Kidney (tissue), 14 donors: ENCODE measurements around the gene TGFBR3. TPM values are rescaled to one million over a fixed set of nuclear protein-coding genes. Genes with fewer than 3 reads are reported as not detected.

Source experiments
- DNase-seq, 5 donors: peaks; one replicate each; pipeline ENCODE4 v3.0.0-alpha.2; 2013 to 2020
- FAIRE-seq: peaks from 2 replicates; lab custom pipeline; 2012; peaks lifted over from hg19 to GRCh38; lab: Jason Lieb, UNC
- H3K27ac ChIP-seq, 2 donors: one replicate each; pipeline ENCODE4 v1.7.0; 2013; ENCODE audit warnings: low read depth in 2 of 2, low read length in 2 of 2, inconsistent platforms in 1 of 2
- H3K27me3 ChIP-seq: one replicate; pipeline ENCODE4 v1.7.1; 2013; ENCODE audit warnings: low read length, inconsistent platforms; ENCODE audit not compliant: control insufficient read depth, insufficient read depth
- H3K36me3 ChIP-seq, 3 donors: one replicate each; pipeline versions ENCODE4 v1.7.0 to v1.7.1; 2013; ENCODE audit warnings: low read length in 3 of 3, control low read depth in 1 of 3, inconsistent platforms in 1 of 3; ENCODE audit not compliant: insufficient read depth in 3 of 3, control insufficient read depth in 2 of 3
- H3K4me1 ChIP-seq, 3 donors: one replicate each; pipeline versions ENCODE4 v1.7.0 to v1.7.1; 2013; ENCODE audit warnings: low read length in 3 of 3, inconsistent platforms in 1 of 3, low read depth in 1 of 3; ENCODE audit not compliant: control insufficient read depth in 2 of 3, insufficient read depth in 2 of 3
- H3K4me3 ChIP-seq, 3 donors: one replicate each; pipeline versions ENCODE4 v1.7.0 to v1.8.1; 2013; ENCODE audit warnings: low read length in 3 of 3, control low read depth in 1 of 3, inconsistent platforms in 1 of 3
- H3K9ac ChIP-seq, 3 donors: one replicate each; pipeline versions ENCODE4 v1.7.0 to v1.7.1; 2013; ENCODE audit warnings: low read length in 3 of 3, control low read depth in 1 of 3, inconsistent platforms in 1 of 3
- H3K9me3 ChIP-seq, 3 donors: one replicate each; pipeline versions ENCODE4 v1.7.0 to v1.7.1; 2013; ENCODE audit warnings: low read length in 3 of 3, control low read depth in 1 of 3, inconsistent platforms in 1 of 3; ENCODE audit not compliant: control insufficient read depth in 2 of 3, insufficient read depth in 1 of 3
- intact Hi-C: fragments of 100-400 bp; cut with DNase I; formaldehyde crosslinking; loops from one replicate; pipeline ENCODE4 v1.11.1; 2022
- polyA plus RNA-seq: library from polyadenylated mRNA; stranded (reverse); fragments of 350-450 nt; fragmentation: Illumina TruSeq; extraction: RNeasy Lipid Tissue Mini Kit (QIAGEN cat#74804); gene quantifications from one replicate; pipeline ENCODE4 v1.2.3, GENCODE V29; 2014; ENCODE audit warnings: low read depth, low replicate concordance; ENCODE audit not compliant: insufficient read depth
- total RNA-seq: library from RNA; stranded (reverse); fragmentation: NEBNext Ultra II Directional; extraction: Animal tissue kit (Norgen Biotek cat#: 25700); gene quantifications from one replicate; pipeline ENCODE4 v1.2.1, GENCODE V29; 2021
- TF ChIP-seq, protein P1 (sequence below): IDR thresholded peaks from 3 replicates; pipeline ENCODE4 v1.5.1; 2012; ENCODE audit warnings: mild to moderate bottlenecking, moderate library complexity, borderline replicate concordance; ENCODE audit not compliant: insufficient read depth; ENCODE audit errors: extremely low read depth
- donor health status: control.
- donor health status: control.
- donor health status: control.
- donor health status: control.
- donor health status: control.
- donor health status: DM: yes; HTN: yes; CAD: no.
- donor health status: Normal renal cell carcinoma (clear cell type).

TGFBR3 gene
- total and polyA plus RNA-seq, 2 donors from 2014 or later: 15.8 to 57.9 TPM

DNA sequence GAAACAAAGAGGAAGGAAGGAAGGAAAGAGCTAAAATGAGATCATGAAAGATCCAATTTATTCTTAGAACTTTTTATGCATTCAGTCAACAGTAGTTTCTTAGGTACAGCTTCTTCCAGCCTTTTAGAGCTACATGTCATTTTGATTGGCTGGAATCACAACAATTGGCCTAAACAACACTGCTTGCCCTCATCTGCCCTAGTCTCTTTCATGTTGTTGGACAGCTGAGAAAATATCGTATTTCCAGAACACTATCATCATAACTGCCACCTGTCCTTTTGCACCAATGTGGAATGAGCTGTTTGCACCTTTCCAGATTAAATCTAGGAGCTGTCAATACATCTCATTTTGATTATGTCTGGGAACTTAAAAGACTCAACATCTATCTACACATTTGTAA, 161.7 kb downstream of the TGFBR3 start:
- Histone ChIP-seq H3K27me3 (no peaks in the 10 kb centered on the region), H3K4me3 (no peak overlapping the region), H3K36me3 (peaks cover 0 to 21% (median 9%) of the 10 kb centered on the region in 3 donors), H3K9ac (no peak overlapping the region), H3K4me1 (peaks cover 0 to 15% (median 3%) of the 10 kb centered on the region in 3 donors), H3K9me3 (no peaks in the 10 kb centered on the region), H3K27ac (no peak overlapping the region)
- intact Hi-C loops: no loop called here
- TF ChIP-seq, protein P1, sequence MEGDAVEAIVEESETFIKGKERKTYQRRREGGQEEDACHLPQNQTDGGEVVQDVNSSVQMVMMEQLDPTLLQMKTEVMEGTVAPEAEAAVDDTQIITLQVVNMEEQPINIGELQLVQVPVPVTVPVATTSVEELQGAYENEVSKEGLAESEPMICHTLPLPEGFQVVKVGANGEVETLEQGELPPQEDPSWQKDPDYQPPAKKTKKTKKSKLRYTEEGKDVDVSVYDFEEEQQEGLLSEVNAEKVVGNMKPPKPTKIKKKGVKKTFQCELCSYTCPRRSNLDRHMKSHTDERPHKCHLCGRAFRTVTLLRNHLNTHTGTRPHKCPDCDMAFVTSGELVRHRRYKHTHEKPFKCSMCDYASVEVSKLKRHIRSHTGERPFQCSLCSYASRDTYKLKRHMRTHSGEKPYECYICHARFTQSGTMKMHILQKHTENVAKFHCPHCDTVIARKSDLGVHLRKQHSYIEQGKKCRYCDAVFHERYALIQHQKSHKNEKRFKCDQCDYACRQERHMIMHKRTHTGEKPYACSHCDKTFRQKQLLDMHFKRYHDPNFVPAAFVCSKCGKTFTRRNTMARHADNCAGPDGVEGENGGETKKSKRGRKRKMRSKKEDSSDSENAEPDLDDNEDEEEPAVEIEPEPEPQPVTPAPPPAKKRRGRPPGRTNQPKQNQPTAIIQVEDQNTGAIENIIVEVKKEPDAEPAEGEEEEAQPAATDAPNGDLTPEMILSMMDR: no peak
- DNase-seq: no peak
- FAIRE-seq: no peak

DNA sequence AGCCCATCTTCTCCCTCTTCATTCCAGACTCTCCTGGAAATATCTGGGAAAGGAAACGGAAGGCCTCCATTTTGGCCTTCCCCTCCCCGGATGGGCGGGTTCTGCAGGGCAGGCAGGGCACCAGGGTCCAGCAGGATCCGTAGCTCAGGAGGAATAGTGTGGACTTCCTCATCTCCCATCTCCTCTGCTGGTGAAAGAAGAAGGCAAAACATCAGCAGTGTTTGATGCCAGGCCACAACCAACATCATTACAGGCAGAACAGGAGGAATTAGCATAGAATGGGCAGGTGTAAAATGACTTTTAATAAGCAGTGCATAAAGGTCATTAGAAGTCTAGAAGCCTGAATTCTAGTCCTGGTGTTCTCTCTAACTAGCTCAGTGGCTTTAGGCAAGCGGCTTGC, 165.9 kb downstream of the TGFBR3 start:
- no peak overlapping the region for H3K4me3 ChIP-seq
- no peak overlapping the region for H3K9ac ChIP-seq
- no peak for DNase-seq
- no peaks in the 10 kb centered on the region for H3K9me3 ChIP-seq
- intact Hi-C loops: no loop called here
- FAIRE-seq: no peak
- no peaks in the 10 kb centered on the region for H3K4me1 ChIP-seq
- TF ChIP-seq, protein P1: no peak
- H3K36me3 ChIP-seq: peaks cover 0 to 24% (median 20%) of the 10 kb centered on the region in 3 donors
- no peak overlapping the region for H3K27ac ChIP-seq
- H3K27me3 ChIP-seq: no peaks in the 10 kb centered on the region

DNA sequence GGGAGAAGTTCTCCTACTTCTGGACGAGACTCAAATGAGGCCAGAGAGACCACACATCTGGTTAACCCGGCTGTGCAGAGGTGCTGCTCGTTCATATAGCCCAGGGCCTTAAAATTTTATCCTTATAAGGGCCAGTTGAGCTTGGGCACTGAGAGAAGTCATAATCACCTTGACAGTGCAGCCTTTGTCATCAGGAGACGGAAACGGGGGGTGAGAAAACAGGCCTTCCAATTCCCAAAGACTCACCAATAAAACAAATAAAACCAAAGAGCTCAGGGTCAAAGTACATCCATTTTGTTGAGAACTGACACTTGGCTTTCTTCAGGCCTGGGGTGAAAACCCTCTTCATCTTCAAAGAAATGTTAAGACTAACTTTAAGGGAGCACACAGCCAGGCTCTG, 167.1 kb downstream of the TGFBR3 start:
- intact Hi-C loops: no loop called here
- no peaks in the 10 kb centered on the region for H3K9me3 ChIP-seq
- TF ChIP-seq, protein P1: no peak
- H3K36me3 ChIP-seq: peaks cover 0 to 30% (median 23%) of the 10 kb centered on the region in 3 donors
- H3K4me3 ChIP-seq: no peak overlapping the region
- FAIRE-seq: no peak
- no peak overlapping the region for H3K27ac ChIP-seq
- H3K4me1 ChIP-seq: no peaks in the 10 kb centered on the region
- H3K27me3 ChIP-seq: no peaks in the 10 kb centered on the region
- no peak overlapping the region for H3K9ac ChIP-seq
- DNase-seq: no peak

DNA sequence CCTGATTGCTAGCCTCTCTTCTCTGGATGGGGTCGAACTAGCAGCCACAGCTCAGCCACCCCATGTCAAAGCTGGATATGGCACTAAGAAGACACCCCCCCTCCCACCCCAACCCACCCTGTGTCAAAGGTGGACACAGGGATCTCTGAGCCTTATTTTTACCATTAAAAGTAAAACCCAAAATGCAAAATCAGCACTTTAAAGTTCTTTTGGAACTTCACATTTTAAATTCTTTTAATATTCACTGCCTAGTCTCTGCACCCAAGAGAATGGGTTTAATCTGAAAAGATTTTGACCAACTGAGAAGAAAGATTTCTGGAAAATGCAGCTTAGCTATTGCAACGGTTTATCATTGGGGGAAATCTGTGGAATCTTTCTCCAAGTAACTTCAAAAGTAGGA, 167.6 kb downstream of the TGFBR3 start:
- no peak for FAIRE-seq
- intact Hi-C loops: no loop called here
- no peak for DNase-seq
- H3K27me3 ChIP-seq: no peaks in the 10 kb centered on the region
- peaks cover 0 to 30% (median 23%) of the 10 kb centered on the region in 3 donors for H3K36me3 ChIP-seq
- H3K4me3 ChIP-seq: no peak overlapping the region
- H3K4me1 ChIP-seq: peaks cover 0 to under 1% (median 0%) of the 10 kb centered on the region in 3 donors
- no peak overlapping the region for H3K9ac ChIP-seq
- no peaks in the 10 kb centered on the region for H3K9me3 ChIP-seq
- TF ChIP-seq, protein P1: no peak
- H3K27ac ChIP-seq: no peak overlapping the region
